GM21619 (cell line): ENCODE data around the gene FIP1L1.
A peak's percentile ranks its signal among the peaks of the same experiment; 100 is the strongest.
"Not testable (repeated sequence)": the region's sequence is repeated elsewhere in the genome, so short reads cannot be mapped to it uniquely, and the experiment has no call there.

Experiments used
- ATAC-seq: cut with Tn5 transposase; IDR thresholded peaks from one replicate; pipeline ENCODE4 v1.9.1; 2021; ENCODE audit not compliant: unreplicated experiment

FIP1L1 gene, protein sequence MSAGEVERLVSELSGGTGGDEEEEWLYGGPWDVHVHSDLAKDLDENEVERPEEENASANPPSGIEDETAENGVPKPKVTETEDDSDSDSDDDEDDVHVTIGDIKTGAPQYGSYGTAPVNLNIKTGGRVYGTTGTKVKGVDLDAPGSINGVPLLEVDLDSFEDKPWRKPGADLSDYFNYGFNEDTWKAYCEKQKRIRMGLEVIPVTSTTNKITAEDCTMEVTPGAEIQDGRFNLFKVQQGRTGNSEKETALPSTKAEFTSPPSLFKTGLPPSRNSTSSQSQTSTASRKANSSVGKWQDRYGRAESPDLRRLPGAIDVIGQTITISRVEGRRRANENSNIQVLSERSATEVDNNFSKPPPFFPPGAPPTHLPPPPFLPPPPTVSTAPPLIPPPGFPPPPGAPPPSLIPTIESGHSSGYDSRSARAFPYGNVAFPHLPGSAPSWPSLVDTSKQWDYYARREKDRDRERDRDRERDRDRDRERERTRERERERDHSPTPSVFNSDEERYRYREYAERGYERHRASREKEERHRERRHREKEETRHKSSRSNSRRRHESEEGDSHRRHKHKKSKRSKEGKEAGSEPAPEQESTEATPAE

DNA sequence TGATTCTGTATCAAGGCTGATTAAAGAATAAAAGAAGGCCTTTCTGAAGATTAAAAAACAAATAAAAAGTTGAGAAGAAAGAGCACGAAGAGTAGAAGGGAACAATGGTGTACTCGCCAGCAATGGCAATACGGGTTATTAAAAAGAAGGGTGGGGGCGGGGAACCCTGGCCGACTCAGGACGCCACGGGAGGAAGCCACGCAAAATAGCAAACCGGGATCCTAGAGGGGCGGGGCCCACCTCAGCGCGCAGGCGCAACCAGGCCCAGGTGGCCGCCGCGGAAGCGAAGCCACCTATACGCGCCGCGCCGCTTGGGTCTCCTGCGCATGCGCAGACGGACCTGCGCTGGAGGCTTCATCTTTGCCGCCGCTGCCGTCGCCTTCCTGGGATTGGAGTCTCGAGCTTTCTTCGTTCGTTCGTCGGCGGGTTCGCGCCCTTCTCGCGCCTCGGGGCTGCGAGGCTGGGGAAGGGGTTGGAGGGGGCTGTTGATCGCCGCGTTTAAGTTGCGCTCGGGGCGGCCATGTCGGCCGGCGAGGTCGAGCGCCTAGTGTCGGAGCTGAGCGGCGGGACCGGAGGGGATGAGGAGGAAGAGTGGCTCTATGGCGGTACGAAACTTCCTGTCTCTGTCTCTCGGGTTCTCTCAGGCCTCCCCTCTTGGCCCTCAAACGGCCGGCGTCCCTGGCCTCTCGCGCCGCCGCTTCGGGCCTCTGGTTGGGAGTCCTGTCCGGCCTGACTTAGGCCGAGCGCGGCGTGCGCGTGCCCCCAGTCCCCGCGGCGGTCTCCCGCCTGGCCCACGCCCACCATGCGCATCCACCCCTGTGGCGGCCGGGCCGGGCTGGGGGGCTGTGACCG, at the start of gene FIP1L1:
Gene FIP1L1 (plus strand): TSS at position 323 of the 852 bp plus-strand sequence. CDS start 198 bp downstream, at position 521.
- peak; percentile 81 for ATAC-seq

DNA sequence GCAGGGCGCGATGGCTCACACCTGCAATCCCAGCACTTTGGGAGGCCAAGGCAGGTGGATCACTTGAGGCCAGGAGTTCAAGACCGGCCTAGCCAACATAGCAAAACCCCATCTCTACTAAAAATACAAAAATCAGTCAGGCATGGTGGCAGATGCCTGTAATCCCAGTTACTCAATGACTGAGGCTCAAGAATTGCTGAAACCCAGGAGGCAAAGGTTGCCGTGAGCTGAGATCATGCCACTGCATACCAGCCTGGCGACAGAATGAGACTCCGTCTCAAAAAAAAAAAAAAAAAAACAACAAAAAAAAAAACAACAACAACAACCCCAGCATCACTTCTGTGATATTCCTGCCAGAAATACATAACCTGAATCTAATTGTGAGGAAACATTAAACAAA, 42.5 kb upstream of the FIP1L1 start:
- ATAC-seq = not testable (repeated sequence)

DNA sequence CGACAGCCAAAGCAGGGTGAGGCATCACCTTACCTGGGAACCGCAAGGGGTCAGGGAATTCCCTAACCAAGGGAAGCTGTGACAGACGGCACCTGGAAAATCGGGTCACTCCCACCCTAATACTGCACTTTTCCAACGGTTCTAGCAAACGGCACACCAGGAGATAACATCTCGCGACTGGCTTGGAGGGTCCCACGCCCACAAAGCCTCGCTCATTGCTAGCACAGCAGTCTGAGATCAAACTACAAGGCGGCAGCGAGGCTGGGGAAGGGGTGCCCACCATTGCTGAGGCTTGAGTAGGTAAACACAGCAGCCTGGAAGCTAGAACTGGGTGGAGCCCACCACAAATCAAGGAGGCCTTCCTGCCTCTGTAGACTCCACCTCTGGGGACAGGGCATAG, 37.3 kb upstream of the FIP1L1 start:
- not testable (repeated sequence) for ATAC-seq

DNA sequence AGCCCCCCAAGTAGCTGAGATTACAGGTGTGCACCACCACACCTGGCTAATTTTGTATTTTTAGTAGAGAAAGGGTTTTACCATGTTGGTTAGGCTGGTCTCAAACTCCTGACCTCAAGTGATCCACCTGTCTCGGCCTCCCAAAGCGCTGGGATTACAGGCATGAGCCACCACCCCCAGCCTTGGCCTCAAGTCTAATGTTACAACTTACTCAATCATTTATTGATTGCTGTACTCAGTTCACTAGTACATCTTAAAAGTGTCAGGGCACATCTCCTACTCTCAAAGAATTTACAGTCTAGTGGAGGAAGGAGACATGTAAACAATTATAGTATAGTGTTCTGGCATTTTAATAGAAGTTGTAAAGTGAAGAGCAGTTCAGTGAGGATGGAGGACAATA, 31.0 kb upstream of the FIP1L1 start:
- not testable (repeated sequence) for ATAC-seq

DNA sequence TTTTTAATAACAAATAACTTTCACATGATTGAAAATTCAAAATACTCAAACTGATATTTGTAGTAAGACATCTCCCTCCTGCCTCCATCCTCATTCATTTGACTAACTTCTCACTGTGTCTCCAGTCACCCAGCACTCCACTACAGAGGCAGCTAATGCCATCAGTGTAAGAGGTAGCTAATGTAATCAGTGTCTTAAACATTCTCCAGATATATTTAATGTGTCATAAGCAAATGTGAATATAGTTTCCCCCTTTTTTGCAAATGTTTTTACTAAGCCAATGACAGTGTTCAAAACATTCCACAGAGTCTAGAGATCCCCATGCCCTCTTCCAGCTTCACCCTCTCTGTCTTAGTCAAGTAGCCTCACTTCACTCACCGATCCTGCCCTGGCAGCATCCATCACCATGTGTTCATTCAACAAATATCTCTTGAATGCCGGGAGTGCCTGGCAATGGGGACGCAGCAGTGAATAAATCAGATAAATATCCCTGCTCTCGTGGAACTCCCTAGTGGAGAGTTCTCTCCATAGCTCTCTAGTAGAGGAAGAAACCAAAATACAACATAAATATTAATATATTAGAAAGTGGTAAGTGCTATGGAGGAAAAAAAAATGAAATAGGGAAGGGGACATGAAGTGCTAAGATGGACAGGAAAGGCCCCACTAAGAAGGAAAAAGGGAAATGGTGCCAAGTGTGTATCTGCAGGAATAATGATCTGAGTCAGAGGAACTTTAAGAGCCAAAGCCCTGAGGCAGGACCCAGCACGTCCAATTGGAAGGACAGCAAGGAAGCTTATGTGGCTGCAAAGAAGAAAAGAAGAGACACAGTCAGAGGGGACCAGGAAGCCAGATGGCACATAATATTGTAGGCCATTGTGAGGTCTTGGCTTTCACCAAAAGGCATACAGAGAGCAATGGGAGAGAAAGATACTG, 30.3 kb upstream of the FIP1L1 start:
- no peak for ATAC-seq

DNA sequence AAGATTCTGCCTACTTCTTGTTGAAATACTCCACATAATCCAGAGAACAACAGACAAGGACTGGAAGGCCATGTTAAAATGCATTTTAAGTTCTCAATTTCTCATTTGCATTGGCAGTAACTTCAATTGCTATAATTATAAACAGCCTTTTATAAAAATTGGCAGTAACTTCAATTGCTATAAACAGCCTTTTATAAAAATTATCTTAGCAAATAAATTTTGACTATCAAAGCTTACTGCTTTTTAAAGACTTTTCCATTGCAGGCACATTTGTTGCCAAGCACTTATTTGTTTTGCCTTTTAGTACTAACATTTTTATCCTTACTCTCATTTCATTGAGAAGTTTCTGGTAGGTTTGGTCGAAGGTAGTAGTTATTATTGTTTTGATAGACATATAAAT, 29.4 kb upstream of the FIP1L1 start:
- no peak for ATAC-seq

DNA sequence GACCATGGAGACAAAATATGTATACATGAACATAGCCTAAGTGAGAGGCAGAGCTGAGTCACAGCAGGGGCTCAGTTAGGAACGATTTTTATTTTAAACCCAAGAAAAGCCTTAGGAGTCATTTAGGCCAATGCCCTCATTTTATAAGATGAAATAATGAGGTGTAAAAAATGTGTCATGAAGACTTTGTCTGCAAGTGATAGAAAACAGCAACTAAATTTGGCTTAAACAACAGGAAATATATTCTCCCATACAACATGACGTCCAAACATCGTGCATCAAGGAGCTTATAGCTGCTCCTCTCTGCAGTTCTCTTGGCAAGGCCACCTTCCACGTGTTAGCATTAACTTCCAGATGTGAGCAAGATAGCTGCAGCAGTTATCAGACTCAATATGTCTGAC, 28.4 kb upstream of the FIP1L1 start:
- ATAC-seq = no peak

DNA sequence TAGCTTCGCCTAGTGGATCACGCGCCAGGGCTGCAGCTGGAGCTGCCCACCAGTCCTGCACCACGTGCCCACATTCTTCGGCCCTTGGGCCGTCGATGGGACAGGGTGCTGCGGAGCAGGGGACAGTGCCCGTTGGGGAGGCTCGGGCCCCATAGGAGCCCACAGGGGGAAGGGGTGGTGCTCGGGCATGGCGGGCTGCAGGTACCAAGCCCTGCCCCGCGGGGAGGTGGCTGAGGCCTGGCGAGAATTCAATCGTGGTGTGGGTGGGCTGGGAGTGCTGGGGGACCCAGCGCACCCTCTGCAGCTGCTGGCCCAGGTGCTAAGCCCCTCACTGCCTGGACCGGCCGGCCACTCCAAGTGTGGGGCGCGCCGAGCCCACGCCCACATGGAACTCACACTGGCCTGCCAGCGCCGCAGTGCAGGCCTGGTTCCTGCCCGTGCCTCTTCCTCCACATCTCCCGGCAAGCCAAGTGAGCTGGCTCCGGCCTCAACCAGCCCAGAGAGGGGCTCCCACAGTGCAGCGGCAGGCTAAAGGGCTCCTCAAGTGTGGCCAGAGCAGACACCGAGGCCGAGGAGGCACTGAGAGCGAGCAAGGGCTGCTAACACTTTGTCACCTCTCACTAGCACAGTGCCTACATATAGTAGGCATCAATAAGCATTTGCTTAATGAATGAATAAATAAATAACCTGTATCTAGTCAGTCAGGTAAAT, 23.3 kb upstream of the FIP1L1 start:
- ATAC-seq = no peak

DNA sequence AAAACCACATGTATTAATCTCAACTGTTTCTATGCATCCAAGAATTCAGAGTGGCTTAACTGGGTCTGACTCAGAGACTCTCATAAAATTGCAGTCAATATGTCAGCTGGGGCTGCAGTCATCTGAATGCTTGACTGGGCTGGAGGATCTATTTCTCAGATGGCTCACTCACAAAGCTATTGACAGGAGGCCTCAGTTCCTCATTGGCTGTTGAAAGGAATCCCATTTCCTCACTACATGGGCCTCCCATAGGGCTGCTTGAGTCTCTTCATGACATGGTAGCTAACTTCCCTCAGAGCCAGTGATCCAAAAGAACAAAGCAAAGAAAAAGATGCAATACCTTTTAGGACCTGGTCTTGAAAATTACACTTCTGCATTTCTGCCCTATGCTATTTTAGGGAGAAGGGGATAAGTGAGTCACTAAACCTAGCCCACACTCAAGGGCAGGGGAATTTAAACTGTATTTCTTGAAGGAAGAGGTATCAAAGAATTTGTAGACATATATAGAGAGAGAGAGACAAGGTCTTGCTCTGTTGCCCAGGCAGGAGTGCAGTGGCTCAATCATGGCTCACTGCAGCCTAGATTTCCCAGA, 21.4 kb upstream of the FIP1L1 start:
- ATAC-seq = no peak

DNA sequence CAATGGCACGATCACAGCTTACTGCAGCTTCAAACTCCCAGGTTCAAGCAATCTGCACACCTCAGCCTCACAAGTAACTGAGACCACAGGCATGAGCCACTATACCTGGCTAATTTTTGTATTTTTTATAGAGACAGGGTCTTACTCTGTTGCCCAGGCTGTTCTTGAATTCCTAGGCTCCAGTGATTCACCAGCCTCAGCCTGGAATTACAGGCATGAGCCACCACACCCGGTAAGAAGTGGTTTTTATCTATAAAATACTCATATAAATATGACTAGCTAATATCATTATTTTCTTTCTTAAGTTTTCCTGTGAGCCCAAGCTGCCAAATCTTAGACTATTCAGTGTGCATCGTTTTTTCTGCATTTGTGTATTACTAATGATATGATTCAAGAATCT, 16.0 kb upstream of the FIP1L1 start:
- no peak for ATAC-seq

DNA sequence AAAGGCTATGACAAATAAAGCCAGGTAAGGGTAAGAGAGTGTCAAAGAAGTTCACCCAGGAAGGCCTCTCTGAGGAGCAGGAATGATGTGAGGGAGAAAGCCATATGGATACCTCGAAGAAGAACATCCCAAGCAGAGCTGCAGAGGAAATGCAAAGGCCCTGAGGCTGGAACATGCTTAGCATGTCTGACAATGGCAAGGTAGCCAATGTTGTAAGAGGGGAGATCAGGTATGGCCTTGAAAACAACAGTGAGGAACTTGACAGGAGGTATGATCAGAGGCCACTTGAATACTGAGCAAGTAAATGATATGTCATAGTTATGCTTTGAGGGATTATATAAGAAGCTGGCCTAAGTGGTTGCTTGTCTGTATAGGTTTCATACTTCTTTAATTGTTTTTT, 15.3 kb upstream of the FIP1L1 start:
- no peak for ATAC-seq

DNA sequence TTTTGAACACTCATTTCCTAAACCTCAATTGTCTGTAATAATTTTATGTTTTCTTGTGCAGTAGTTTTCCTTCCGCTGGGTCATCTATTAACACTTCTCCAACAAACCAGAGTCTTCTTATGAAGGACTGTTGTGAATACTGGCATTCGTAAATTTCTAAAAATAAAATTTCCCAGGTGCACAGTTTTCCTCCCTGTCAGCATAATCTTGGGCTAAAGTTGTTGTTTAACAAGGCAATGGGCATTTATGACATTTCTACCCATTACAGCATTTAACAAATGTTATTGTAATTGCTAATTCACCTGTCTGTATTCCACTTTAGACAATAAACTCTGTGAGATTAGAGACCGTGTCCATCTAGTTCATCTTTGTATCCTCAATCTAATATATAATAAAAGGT, 12.8 kb upstream of the FIP1L1 start:
- no peak for ATAC-seq

DNA sequence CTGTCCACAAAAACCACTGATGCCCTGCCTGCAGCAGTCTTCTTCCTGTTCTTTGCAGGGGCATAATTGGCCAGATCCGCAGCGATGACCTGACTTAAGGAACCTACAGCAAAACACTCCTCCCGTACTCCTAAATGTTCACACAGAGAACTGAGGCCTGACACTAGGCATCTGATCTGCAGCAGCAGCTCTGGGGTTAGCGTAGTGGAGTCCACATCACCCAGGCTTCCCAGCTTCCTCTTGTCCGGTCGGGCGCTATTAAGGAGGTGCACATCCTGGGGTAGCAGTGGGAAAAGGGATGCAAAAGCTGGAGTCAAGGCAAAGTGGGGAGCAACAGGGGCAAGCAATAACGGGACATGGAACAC, 12.3 kb upstream of the FIP1L1 start:
- peak; percentile 23 for ATAC-seq

DNA sequence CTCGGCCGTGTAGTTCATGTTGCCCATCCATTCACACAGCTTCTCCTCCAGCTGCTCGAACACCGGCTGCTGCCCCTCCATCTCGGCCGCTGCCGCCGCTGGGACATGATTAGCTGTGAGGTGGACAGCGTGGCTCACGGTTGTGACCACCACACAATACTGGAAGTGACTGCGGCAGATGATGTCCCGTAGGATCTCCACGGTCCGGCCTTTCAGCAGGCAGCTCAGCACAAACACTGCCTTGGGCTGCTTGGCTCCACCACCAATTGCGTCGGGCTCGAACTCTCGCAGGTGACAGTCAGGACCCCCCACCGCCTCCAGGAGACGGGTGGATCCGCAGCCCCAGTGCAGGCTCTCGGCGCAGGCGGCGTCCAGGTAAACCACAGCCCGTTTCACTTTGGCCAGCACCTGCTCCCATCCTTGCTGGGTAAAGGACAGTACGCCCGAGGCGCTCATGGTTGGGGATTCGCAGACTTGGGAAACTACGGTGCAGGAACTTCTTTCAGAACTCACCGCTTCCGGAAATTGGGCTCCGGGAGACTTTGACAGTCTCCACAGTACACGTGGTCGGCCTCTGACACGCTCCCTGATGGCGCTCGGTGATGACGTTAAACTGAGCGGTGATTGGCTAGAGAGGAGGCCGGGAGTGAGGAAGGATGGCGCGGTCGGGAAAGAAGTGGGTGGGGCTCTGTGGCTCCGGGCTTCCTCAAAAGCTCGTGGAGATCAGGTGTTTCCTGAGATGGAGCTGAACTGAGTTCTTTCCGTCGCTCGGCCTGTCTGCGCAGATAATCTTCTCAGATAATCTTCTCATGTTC, 11.7 kb upstream of the FIP1L1 start, which contains the start of gene SCFD2:
Gene SCFD2 (minus strand): TSS at position 576 of the 815 bp plus-strand sequence.
- peak; percentile 96 for ATAC-seq

DNA sequence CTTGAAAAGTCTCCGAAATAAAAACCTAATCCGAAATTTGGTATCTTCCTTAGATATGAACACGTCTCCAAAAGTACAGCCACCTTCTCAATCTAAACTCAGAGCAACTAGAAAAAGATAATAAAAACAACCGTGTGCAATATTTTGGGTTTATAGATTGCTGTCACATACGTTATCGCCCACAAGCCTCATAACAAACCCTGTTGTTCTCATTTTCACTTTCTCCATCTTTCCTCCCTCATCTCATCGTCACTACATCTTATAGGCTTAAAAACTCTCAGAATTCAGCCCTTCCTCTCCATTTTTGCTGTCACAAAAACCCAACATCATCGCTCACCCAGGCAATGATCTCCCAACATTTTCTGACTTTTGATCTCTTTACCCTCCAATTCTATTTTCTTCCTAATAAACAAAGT, 11.1 kb upstream of the FIP1L1 start:
- no peak for ATAC-seq

DNA sequence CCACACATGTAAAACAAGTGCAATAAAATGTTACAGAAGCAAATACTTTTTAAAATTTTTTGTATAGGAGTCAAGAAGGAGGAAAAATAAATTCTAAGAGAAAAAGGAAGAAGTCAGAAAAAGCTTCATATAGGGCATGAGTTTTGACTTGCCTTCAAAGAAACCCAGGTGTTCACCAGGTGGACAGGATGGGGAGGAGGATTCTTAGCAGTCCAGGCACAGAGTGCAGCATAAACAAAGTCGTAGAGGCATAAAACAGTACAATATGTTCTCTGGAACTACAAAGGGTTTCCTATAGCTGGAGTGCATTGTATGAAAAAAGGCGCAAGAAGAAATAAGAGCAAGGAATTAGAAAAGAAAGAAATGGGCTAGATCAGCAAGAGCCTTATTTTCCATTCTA, 9.7 kb upstream of the FIP1L1 start:
- no peak for ATAC-seq

DNA sequence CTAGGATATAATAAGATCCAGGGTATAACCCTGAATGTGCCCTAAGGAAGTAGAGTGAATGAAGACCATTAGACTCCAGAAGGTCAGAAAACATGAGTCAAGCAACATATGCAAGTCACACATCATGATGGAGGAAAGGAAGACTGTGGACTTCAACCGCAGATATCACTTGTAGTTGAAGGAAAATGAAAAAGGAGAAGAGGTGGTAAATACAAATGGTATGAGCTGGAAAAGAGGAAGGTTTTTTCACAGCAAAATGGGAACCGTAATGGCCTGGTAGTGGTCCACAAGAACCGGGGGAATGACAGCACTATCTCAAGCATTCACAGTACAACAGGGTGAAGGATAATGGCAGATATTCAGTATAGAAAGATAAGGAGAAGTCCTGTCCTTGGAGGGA, 6.4 kb upstream of the FIP1L1 start:
- ATAC-seq = no peak

DNA sequence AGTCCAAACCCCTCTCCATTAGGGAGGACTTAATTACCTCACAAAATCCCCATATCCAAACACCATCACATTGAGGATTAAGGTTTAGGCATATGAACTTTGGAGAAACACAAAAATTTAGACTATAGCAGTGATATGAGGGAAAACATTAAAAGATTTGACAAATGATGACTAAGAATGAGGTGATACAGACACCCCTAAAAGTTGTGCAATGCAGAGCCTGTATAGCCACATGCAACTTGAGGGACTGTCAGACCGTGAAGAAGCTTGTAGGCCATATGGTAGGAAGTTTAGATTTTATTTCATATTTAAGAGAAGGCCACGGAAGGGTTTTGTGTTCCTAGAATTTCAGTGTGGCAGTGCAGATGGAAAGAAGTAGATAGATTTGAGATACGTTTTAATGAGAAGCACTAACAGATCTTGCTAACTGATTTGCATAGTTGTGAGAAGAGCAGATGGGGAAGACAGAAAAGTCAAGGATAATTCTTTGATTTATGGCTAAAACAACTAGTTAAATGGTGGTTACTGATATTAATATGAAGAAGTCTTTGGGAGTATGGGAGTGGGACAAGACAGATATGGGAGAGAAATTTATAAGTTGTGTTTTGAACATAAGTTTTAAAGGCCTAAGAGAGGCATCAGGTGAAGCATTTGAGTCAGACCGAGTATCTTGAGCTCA, 5.5 kb upstream of the FIP1L1 start:
- ATAC-seq = no peak
